ENCODE results near the gene ZNF423.

- TF ChIP-seq SUZ12 (IDR thresholded peaks at IDR 0.05; ENCODE audit: extremely low read depth, insufficient read depth, insufficient read length) (no peak), YY1 (IDR thresholded peaks at IDR 0.05; ENCODE audit: insufficient read depth, insufficient read length) (no peak), ZNF274 (IDR thresholded peaks at IDR 0.05; ENCODE audit: low read depth, low read length) (no peak)
Measured at GRCh38 chr16:49514073-49514980, 341.6 kb downstream of the ZNF423 start.
